ENCODE measurements around the gene HADH. TPM values are rescaled to one million over a fixed set of nuclear protein-coding genes. Genes with fewer than 3 reads are reported as not detected.

Gene HADH
- total RNA-seq, 2 experiments from 2014 or later: 31.2 to 78.7 TPM

GRCh38 chr4:108081256-108081655, 91.6 kb downstream of the HADH start:
- POLR2A ChIA-PET: no interaction called here
- Histone ChIP-seq H3K27ac (ENCODE audit: low read depth, low read length, poor library complexity, severe bottlenecking) (no peak overlapping the region), H2AFZ (ENCODE audit: low read length) (no peak overlapping the region), H3K4me1 (ENCODE audit: insufficient read depth, low read length, poor library complexity, severe bottlenecking) (no peaks in the 10 kb centered on the region), H3K4me3 (ENCODE audit: low read depth, low read length, poor library complexity, severe bottlenecking) (no peak overlapping the region), H3K79me2 (ENCODE audit: insufficient read depth, low read depth, low read length) (0 out of 2 replicates have a peak, but pooled peaks cover 7% of the 10 kb centered on the region), H3K4me2 (ENCODE audit: low read length) (no peak overlapping the region), H3K9me2 (ENCODE audit: insufficient read depth, low read length) (no peaks in the 10 kb centered on the region), H3K9me3 (ENCODE audit: low read length) (no peaks in the 10 kb centered on the region), H3K36me3 (ENCODE audit: insufficient read depth, low read length) (peaks cover 98% of the 10 kb centered on the region), H4K20me1 (ENCODE audit: insufficient read depth, low read length) (no peaks in the 10 kb centered on the region)
- intact Hi-C loops (cut with micrococcal nuclease; ENCODE audit: unreplicated experiment): no loop called here
- TF ChIP-seq EZH2phosphoT487 (IDR thresholded peaks at IDR 0.05; ENCODE audit: borderline replicate concordance, low read depth, low read length) (no peak), CTCF (conservative IDR thresholded peaks at IDR 0.05; ENCODE audit: low read length) (no peak)
- no peak for DNase-seq (ENCODE audit: low spot score)
- CTCF ChIA-PET (ENCODE audit: unreplicated experiment): no interaction called here
- no TSS peak for BruUV-seq (replicated peaks)

Other genes starting within 250 kb of the HADH start
- not detected in 2 replicates for gene SGMS2, start 165.0 kb upstream of the HADH start, total RNA-seq (2014; rRNA removed; shearing (Covaris generic))
- not detected in 2 replicates for gene SGMS2, start 165.0 kb upstream of the HADH start, total RNA-seq (2022)
- gene CYP2U1, start 58.3 kb upstream of the HADH start, total RNA-seq (2014; rRNA removed; shearing (Covaris generic)): 5.6 and 7.4 TPM in 2 replicates
- 11.8 and 14.8 TPM in 2 replicates for gene CYP2U1, start 58.3 kb upstream of the HADH start, total RNA-seq (2022)
- gene LEF1, start 179.0 kb downstream of the HADH start, total RNA-seq (2014; rRNA removed; shearing (Covaris generic)): 173 and 207 TPM in 2 replicates
- gene LEF1, start 179.0 kb downstream of the HADH start, total RNA-seq (2022): 223 and 306 TPM in 2 replicates